ENCODE measurements around the gene KIRREL3.
A peak's percentile ranks its signal among the peaks of the same experiment; 100 is the strongest.

Gene KIRREL3

GRCh38 chr11:126990716-126991480 lies 9.7 kb downstream of the KIRREL3 start:
- no peak overlapping the region for H3K9ac ChIP-seq (ENCODE audit: low read depth, low read length)
- H3K9me3 ChIP-seq (ENCODE audit: control insufficient read depth, insufficient read depth, low read length): no peaks in the 10 kb centered on the region
- no peaks in the 10 kb centered on the region for H3K36me3 ChIP-seq (ENCODE audit: insufficient read depth, low read length)
- no peaks in the 10 kb centered on the region for H3K4me1 ChIP-seq (ENCODE audit: insufficient read depth, low read length)

GRCh38 chr11:126989942-126990715 lies 10.4 kb downstream of the KIRREL3 start:
- H3K36me3 ChIP-seq (ENCODE audit: insufficient read depth, low read length): no peaks in the 10 kb centered on the region
- no peak overlapping the region for H3K9ac ChIP-seq (ENCODE audit: low read depth, low read length)
- no peaks in the 10 kb centered on the region for H3K4me1 ChIP-seq (ENCODE audit: insufficient read depth, low read length)
- H3K9me3 ChIP-seq (ENCODE audit: control insufficient read depth, insufficient read depth, low read length): no peaks in the 10 kb centered on the region

DNA sequence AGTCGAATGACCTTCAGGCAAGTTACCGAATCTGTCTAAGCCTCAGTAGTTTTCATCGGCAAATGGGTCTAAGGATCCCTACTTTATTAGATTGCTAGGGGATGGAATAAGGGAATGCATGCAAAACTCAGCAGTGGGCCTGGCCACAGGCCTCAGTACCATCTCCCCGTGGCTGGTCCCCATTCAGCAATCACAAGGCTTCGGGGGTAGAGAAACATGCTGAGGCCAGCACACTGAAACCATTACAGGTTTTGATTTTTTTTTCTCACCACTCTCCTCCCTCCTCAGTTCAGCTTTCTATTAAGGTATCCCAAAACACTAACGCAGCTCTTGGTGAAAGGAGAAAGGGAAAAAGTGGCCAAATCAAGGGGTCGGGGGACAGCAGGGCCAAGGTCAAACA lies 11.9 kb downstream of the KIRREL3 start:
- no peaks in the 10 kb centered on the region for H3K4me1 ChIP-seq (ENCODE audit: insufficient read depth, low read length)
- H3K36me3 ChIP-seq (ENCODE audit: insufficient read depth, low read length): no peaks in the 10 kb centered on the region
- no peak overlapping the region for H3K9ac ChIP-seq (ENCODE audit: low read depth, low read length)
- no peaks in the 10 kb centered on the region for H3K9me3 ChIP-seq (ENCODE audit: control insufficient read depth, insufficient read depth, low read length)

DNA sequence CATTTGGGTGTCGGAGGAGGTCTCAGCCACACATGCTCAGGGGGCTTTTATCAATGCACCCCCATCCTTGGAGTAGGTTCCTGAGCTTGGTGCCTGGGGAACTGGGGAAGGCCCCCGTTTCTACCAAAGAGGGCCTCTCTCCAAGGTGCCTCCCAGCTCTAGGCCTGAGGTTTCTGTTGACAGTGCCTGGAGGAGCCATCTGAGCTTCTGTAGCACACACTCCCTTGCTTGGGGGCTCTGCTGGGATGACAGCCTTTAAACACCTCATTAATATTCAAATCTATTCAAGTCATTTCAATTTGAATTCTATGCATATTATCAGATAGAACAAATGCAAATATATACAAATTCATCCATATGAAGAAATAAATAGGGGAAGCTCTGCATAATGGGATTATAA lies 18.9 kb downstream of the KIRREL3 start:
- Histone ChIP-seq H3K36me3 (ENCODE audit: insufficient read depth, low read length) (no peaks in the 10 kb centered on the region), H3K9me3 (ENCODE audit: control insufficient read depth, insufficient read depth, low read length) (peaks cover 4% of the 10 kb centered on the region; the same call in 1 of the 2 replicates), H3K4me1 (ENCODE audit: insufficient read depth, low read length) (peaks cover 13% of the 10 kb centered on the region), H3K9ac (ENCODE audit: low read depth, low read length) (no peak overlapping the region)

- Histone ChIP-seq H3K9ac (ENCODE audit: low read depth, low read length) (no peak overlapping the region), H3K9me3 (ENCODE audit: control insufficient read depth, insufficient read depth, low read length) (peaks cover 4% of the 10 kb centered on the region; the same call in 1 of the 2 replicates), H3K4me1 (ENCODE audit: insufficient read depth, low read length) (peaks cover 13% of the 10 kb centered on the region), H3K36me3 (ENCODE audit: insufficient read depth, low read length) (no peaks in the 10 kb centered on the region)
These were observed 21.7 kb downstream of the KIRREL3 start for GRCh38 chr11:126978911-126979310.

GRCh38 chr11:126978165-126978564 lies 22.4 kb downstream of the KIRREL3 start:
- peaks cover 13% of the 10 kb centered on the region for H3K4me1 ChIP-seq (ENCODE audit: insufficient read depth, low read length)
- H3K9me3 ChIP-seq (ENCODE audit: control insufficient read depth, insufficient read depth, low read length): peaks cover under 1% of the 10 kb centered on the region; the same call in 1 of the 2 replicates
- no peak overlapping the region for H3K9ac ChIP-seq (ENCODE audit: low read depth, low read length)
- H3K36me3 ChIP-seq (ENCODE audit: insufficient read depth, low read length): no peaks in the 10 kb centered on the region

DNA sequence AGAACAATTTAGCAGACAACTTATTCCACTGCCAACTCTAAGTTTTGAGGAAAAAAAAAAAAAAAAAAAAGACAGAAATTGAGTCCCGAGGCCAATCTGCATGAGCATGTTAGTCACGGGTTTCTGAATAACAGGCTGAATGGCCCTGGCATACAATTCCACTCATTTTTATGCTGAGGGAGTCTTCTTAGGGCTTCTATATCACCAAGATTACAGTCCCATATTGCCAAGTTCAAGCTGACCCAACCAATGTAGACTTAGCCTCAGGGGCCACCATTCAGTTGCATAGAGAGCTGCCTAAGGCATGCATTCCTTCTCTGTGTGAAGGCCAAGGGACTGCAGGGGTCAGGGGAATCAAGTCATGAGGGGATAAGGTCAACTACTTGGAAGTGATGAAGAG lies 27.5 kb downstream of the KIRREL3 start:
- no peak overlapping the region for H3K9ac ChIP-seq (ENCODE audit: low read depth, low read length)
- H3K36me3 ChIP-seq (ENCODE audit: insufficient read depth, low read length): no peaks in the 10 kb centered on the region
- peaks cover 8% of the 10 kb centered on the region for H3K9me3 ChIP-seq (ENCODE audit: control insufficient read depth, insufficient read depth, low read length)
- H3K4me1 ChIP-seq (ENCODE audit: insufficient read depth, low read length): peaks cover 14% of the 10 kb centered on the region

DNA sequence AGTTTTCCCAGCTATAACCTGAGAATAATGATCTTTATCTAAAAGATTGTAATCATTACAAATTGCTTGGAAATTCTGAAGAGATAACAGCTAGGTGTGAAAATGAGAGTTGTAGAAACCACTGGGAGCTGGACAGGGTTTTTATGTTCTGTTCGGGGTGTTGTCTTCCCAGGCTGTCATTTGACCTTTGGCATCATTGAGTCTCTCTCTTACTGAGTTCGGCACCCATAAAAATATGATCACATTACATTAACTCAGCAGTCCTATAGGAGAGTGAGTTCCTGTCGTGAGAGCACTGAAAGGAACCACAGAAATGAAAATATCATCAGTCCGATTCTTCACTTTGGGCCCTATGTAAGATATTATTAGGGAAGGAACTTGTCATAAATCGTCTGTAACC lies 29.3 kb downstream of the KIRREL3 start:
- H3K4me1 ChIP-seq (ENCODE audit: insufficient read depth, low read length): peaks cover 7% of the 10 kb centered on the region; the same call in 1 of the 2 replicates
- no peaks in the 10 kb centered on the region for H3K36me3 ChIP-seq (ENCODE audit: insufficient read depth, low read length)
- no peak overlapping the region for H3K9ac ChIP-seq (ENCODE audit: low read depth, low read length)
- H3K9me3 ChIP-seq (ENCODE audit: control insufficient read depth, insufficient read depth, low read length): peaks cover 8% of the 10 kb centered on the region

- H3K9ac ChIP-seq (ENCODE audit: low read depth, low read length): peak overlapping the region; percentile 11; the same call in 1 of the 2 replicates
These were observed 30.6 kb downstream of the KIRREL3 start for GRCh38 chr11:126969865-126970479.

DNA sequence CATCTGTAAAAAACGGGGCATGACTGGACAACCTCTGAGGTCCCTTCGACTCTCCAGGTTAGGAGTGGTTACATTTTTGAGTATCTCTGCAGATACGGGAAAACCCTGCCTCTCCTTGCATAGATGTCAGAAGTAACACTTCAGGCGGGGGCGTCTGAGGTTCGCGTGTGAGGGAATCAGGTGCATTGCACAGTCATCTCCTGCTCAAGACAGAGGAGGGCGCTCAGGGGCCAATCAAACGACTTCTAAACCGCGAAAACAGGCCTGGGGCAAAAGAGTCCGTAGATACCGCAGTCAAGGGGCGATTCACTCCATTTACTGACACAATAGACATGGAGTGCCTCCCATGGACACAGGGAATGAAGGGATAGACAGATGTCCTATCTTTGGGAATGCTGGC lies 31.7 kb downstream of the KIRREL3 start:
- Histone ChIP-seq H3K9me3 (ENCODE audit: control insufficient read depth, insufficient read depth, low read length) (peaks cover 8% of the 10 kb centered on the region), H3K4me1 (ENCODE audit: insufficient read depth, low read length) (peaks cover 7% of the 10 kb centered on the region; the same call in 1 of the 2 replicates), H3K9ac (ENCODE audit: low read depth, low read length) (peak overlapping the region; percentile 11; the same call in 1 of the 2 replicates), H3K36me3 (ENCODE audit: insufficient read depth, low read length) (no peaks in the 10 kb centered on the region)

More at GRCh38 chr11:126969865-126970479, 30.6 kb downstream of the KIRREL3 start:
- peaks cover 7% of the 10 kb centered on the region; the same call in 1 of the 2 replicates for H3K4me1 ChIP-seq (ENCODE audit: insufficient read depth, low read length)
- peaks cover 8% of the 10 kb centered on the region for H3K9me3 ChIP-seq (ENCODE audit: control insufficient read depth, insufficient read depth, low read length)
- no peaks in the 10 kb centered on the region for H3K36me3 ChIP-seq (ENCODE audit: insufficient read depth, low read length)

DNA sequence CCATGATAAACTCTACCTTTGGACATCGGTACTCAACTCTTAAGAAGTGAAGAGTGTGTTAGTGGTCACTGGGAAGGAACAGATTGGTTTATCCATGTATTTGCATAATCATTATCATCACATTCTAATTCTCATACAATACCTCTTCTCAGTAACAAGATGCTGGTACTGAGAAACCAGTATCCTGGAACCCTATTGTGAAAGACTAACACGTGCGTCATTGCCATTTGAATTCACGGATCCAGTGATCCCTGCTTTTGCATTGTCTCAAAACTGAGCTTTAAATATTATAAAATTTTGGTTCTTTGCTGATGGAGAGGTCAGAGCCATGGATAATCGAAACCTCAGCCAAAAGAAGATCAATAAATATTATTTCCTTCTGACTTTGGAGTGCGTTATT lies 35.2 kb downstream of the KIRREL3 start:
- Histone ChIP-seq H3K9ac (ENCODE audit: low read depth, low read length) (no peak overlapping the region), H3K36me3 (ENCODE audit: insufficient read depth, low read length) (no peaks in the 10 kb centered on the region), H3K9me3 (ENCODE audit: control insufficient read depth, insufficient read depth, low read length) (no peaks in the 10 kb centered on the region), H3K4me1 (ENCODE audit: insufficient read depth, low read length) (peaks cover 7% of the 10 kb centered on the region; the same call in 1 of the 2 replicates)

- H3K9me3 ChIP-seq (ENCODE audit: control insufficient read depth, insufficient read depth, low read length): no peaks in the 10 kb centered on the region
- H3K4me1 ChIP-seq (ENCODE audit: insufficient read depth, low read length): no peaks in the 10 kb centered on the region; the same call in 1 of the 2 replicates
- no peak overlapping the region for H3K9ac ChIP-seq (ENCODE audit: low read depth, low read length)
- no peaks in the 10 kb centered on the region for H3K36me3 ChIP-seq (ENCODE audit: insufficient read depth, low read length)
These were observed 36.8 kb downstream of the KIRREL3 start for GRCh38 chr11:126963603-126964363.

DNA sequence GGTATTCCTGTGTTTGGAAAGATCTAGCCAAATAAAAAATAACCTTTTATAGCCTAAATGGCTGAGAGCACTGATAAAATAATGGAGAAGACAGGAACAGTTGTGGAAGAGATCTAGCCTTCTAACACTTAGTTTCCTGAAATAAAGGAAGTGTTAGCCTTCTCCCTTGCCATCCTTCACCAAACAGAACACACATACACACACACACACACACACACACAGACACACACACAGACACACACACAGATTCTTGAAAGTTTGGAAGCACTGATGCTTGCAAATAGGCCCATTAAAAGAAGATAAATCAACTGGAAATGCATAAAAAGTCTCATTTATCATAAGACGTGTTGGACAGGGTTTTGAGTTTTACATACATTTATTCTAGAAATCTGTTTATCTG lies 37.5 kb downstream of the KIRREL3 start:
- H3K4me1 ChIP-seq (ENCODE audit: insufficient read depth, low read length): no peaks in the 10 kb centered on the region
- no peaks in the 10 kb centered on the region for H3K36me3 ChIP-seq (ENCODE audit: insufficient read depth, low read length)
- no peak overlapping the region for H3K9ac ChIP-seq (ENCODE audit: low read depth, low read length)
- H3K9me3 ChIP-seq (ENCODE audit: control insufficient read depth, insufficient read depth, low read length): no peaks in the 10 kb centered on the region

DNA sequence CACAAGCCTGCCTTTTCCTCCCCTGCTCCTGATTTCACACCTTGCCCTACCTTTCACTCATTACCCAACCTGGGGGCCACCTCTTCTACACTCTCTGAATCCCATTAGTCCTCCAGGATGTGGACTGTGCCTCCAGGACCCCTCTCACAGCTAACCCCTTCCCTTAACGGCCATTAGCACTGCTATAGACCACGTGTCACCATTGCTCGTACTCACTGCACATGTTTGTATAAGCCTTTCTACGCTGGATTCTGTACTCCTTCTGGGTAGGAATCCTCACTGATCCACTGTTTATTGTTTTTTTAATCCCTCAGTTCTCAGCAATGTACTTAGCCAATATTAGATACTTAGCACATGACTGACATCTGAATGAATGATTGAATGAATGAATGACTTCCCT lies 40.9 kb downstream of the KIRREL3 start:
- H3K9ac ChIP-seq (ENCODE audit: low read depth, low read length): no peak overlapping the region
- H3K4me1 ChIP-seq (ENCODE audit: insufficient read depth, low read length): no peaks in the 10 kb centered on the region
- H3K9me3 ChIP-seq (ENCODE audit: control insufficient read depth, insufficient read depth, low read length): no peaks in the 10 kb centered on the region
- no peaks in the 10 kb centered on the region; the same call in 1 of the 2 replicates for H3K36me3 ChIP-seq (ENCODE audit: insufficient read depth, low read length)
